ENCODE results near the gene NTMT2.

The NTMT2 gene

GRCh38 chr1:170214117-170215032 lies 68.6 kb downstream of the NTMT2 start:
- DNase-seq: no peak

- no peak for DNase-seq
Measured at GRCh38 chr1:170215072-170215885, 69.5 kb downstream of the NTMT2 start.

GRCh38 chr1:170217517-170218256 lies 71.9 kb downstream of the NTMT2 start:
- no peak for DNase-seq

GRCh38 chr1:170218257-170218650 lies 72.5 kb downstream of the NTMT2 start:
- no peak for DNase-seq
